Panc1 (cell line): ENCODE results near the gene TESMIN.

ENCODE experiments used
- TF ChIP-seq, protein P1 (sequence below): fragments of 450-650 bp; IDR thresholded peaks from 2 replicates; pipeline ENCODE4 v1.5.1; 2017; ENCODE audit warnings: mild to moderate bottlenecking
- TF ChIP-seq, protein P2 (sequence below), 2 experiments: IDR thresholded peaks; 2 replicates each; pipeline ENCODE4 v1.6.1; 2011 to 2012; ENCODE audit warnings: low read depth in 2 of 2, control low read depth in 1 of 2, low read length in 1 of 2, mild to moderate bottlenecking in 1 of 2, moderate library complexity in 1 of 2; ENCODE audit not compliant: insufficient read depth in 1 of 2

DNA sequence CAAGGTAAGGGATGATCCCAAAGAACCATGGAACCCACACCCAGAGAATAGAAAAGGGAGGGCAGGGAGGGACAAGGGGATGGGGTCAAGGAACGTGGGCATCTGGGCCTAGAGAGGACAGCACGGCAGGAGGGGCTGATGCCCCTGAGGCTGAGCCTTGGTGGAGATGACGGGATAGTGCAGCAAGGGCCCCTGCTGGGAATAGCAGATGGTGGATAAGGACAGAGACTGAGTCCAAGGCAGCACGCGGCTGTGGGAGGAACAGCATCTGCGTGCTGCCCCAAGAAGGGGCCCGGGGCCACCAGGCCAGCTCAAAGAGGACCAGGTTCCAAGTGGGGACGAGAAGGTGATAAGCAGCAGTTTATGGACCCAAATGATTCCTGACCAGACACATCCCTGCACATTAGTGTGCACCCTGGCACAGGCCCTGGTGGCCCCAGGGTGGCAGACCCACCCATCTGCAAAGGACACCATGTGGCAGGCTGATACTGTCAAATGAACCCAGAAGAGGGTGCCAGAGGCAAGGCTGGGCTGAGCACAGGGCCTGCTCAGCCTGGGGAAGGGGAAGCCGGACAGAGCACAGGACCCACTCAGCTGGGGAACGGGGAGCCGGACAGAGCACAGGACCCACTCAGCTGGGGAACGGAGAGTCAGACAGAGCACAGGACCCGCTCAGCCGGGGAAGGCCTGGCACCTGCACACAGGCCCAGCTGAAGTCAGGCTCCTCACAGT, 12.8 kb upstream of the TESMIN start:
- TF ChIP-seq, protein P1, sequence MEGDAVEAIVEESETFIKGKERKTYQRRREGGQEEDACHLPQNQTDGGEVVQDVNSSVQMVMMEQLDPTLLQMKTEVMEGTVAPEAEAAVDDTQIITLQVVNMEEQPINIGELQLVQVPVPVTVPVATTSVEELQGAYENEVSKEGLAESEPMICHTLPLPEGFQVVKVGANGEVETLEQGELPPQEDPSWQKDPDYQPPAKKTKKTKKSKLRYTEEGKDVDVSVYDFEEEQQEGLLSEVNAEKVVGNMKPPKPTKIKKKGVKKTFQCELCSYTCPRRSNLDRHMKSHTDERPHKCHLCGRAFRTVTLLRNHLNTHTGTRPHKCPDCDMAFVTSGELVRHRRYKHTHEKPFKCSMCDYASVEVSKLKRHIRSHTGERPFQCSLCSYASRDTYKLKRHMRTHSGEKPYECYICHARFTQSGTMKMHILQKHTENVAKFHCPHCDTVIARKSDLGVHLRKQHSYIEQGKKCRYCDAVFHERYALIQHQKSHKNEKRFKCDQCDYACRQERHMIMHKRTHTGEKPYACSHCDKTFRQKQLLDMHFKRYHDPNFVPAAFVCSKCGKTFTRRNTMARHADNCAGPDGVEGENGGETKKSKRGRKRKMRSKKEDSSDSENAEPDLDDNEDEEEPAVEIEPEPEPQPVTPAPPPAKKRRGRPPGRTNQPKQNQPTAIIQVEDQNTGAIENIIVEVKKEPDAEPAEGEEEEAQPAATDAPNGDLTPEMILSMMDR: no peak
- TF ChIP-seq, protein P2, sequence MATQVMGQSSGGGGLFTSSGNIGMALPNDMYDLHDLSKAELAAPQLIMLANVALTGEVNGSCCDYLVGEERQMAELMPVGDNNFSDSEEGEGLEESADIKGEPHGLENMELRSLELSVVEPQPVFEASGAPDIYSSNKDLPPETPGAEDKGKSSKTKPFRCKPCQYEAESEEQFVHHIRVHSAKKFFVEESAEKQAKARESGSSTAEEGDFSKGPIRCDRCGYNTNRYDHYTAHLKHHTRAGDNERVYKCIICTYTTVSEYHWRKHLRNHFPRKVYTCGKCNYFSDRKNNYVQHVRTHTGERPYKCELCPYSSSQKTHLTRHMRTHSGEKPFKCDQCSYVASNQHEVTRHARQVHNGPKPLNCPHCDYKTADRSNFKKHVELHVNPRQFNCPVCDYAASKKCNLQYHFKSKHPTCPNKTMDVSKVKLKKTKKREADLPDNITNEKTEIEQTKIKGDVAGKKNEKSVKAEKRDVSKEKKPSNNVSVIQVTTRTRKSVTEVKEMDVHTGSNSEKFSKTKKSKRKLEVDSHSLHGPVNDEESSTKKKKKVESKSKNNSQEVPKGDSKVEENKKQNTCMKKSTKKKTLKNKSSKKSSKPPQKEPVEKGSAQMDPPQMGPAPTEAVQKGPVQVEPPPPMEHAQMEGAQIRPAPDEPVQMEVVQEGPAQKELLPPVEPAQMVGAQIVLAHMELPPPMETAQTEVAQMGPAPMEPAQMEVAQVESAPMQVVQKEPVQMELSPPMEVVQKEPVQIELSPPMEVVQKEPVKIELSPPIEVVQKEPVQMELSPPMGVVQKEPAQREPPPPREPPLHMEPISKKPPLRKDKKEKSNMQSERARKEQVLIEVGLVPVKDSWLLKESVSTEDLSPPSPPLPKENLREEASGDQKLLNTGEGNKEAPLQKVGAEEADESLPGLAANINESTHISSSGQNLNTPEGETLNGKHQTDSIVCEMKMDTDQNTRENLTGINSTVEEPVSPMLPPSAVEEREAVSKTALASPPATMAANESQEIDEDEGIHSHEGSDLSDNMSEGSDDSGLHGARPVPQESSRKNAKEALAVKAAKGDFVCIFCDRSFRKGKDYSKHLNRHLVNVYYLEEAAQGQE (IDR thresholded peaks at IDR 0.05; ENCODE audit: insufficient read depth in 1 of 2, low read depth in 2 of 2, low read length in 1 of 2): no peak
